ENCODE results near the gene SIRPB2.

The SIRPB2 gene

GRCh38 chr20:1437235-1437904, 53.9 kb downstream of the SIRPB2 start:
- peak; percentile 83 for DNase-seq

DNA sequence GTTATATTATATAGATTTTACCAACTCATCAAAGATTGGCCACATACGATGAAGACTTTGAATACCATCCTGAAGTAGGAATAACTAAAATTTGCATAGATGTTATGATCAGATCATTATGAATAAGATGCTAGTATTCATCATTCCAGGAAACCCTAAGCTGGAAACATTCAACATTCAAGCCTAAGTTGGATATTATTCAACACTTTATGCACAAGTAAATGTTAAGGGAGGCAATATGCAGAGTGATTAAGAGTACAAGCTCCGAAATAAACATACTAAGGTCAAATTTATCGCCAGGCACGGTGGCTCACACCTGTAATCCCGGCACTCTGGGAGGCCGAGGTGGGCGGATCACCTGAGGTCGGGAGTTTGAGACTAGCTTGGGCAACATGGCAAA, 55.0 kb downstream of the SIRPB2 start:
- no peak for DNase-seq

- no peak for DNase-seq
Measured at GRCh38 chr20:1435337-1435699, 55.9 kb downstream of the SIRPB2 start.

DNA sequence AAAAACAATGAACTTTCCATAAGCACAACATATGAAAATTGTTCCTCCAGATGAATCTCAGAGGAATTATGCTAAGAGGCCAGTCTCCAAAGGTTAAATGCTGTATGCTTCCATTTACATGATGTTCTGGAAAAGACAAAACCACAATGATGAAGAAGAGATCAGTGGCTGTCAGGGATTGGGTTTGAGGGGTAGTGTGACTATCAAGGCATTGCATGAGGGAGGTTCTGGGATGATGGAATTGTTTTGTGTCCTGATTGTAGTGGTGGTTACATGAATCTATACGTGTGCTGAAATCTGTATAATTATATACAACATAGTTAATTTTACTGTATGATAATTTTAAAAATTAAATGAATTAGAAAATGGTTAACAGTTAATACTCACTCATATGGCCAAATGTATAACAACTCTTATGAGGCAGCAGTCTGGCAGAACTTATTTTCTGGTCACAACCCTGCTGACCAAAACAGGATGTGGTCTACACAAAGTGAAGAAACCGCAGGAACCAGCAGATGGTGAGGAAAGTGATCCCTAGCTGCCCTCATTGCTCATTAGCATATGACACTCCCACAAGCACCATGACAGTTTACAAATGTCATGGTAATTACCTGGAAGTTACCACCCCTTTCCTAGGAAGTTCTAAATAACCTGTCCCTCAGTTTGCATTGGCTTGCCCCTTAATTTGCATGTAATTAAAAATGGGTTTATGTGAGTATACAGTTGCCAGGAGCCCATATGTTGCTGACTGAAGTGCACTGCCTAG, 56.5 kb downstream of the SIRPB2 start:
- peak; percentile 25 for DNase-seq

DNA sequence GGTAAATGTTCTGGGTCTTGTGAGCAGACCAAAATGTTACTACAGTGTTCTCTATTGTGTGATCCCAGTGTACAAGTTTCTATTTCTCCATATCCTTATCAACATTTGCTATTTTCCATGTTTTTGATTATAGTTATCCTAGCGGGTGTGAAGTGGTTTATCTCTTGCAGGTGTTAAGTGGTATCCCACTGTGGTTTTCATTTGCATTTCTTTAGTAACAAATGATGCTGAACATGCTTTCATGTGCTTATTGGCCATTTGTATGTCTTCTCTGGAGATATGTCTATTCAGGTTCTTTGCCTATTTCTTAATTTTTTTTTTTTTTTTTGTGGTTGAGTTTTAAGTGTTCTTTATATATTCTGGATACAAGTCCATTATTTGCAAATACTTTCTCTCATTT, 60.1 kb downstream of the SIRPB2 start:
- DNase-seq = peak; percentile 48

DNA sequence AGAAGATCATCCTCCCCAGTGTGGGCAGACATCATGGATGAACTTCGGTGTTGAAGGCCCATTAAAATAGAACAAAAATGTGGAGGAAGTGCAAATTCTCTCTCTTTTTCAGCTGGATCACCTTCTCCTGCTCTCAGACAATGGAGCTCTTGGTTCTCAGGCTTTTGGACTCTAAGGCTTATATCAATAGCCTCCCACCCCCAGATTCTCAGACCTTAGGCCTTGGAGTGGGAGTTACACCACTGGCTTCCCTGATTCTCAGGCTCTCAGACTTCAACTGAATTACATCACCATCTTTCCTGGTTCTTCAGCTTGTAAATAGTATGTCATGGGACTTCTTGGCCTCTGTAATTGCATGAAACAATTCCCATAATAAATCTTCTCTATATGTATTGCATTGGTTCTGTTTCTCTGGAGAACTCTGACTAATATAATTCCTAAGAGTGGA, 61.2 kb downstream of the SIRPB2 start:
- no peak for DNase-seq

GRCh38 chr20:1429143-1429728, 62.0 kb downstream of the SIRPB2 start:
- DNase-seq = no peak

DNA sequence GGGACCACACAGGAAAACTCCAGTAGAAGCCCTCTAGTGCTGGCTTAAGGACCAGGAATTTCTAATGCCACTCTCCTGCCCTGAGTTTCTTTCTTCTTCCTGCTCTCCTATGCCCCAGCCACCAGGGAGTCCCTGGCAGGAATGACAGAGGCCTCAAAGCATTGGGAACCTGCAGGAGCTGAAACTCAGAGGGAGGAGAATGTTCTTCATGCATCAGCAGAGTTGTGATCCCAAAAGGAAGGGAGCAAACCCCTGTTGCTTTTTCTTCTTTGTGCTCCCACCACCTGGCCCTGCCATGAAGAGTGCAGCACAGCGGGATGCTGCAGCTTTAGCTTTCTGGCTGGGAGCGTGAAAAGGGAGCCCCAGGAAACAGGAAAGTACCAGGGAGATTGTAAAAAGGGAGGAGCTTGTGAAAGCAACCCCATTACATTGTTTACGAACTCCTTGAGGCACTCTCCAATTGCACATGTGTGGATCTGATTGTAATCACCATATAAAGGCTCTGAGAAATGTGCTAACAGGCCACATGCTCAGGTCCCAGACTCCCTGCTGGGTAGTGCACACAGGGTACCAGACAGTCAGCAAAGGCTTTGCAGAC, 63.7 kb downstream of the SIRPB2 start:
- peak; percentile 100 for DNase-seq

- peak; percentile 62 for DNase-seq
Measured at GRCh38 chr20:1426231-1426849, 64.9 kb downstream of the SIRPB2 start.

Data from NCI-H146 (cell line).